ENCODE results near the gene TOLLIP.

Gene TOLLIP

GRCh38 chr11:1343391-1344055, 34.1 kb upstream of the TOLLIP start:
- no peak for TF ChIP-seq REST (IDR thresholded peaks at IDR 0.05; ENCODE audit: low read depth)
- TF ChIP-seq TEAD4 (IDR thresholded peaks at IDR 0.05) = no peak

GRCh38 chr11:1342946-1343345, 33.5 kb upstream of the TOLLIP start:
- TF ChIP-seq RAD21 (IDR thresholded peaks at IDR 0.05; ENCODE audit: low read depth) (no peak), CEBPB (IDR thresholded peaks at IDR 0.05) (no peak), YY1 (IDR thresholded peaks at IDR 0.05; ENCODE audit: low read depth) (no peak), EGR1 (IDR thresholded peaks at IDR 0.05) (no peak), TEAD4 (IDR thresholded peaks at IDR 0.05) (no peak), ZBTB7A (IDR thresholded peaks at IDR 0.05; ENCODE audit: low read depth) (no peak), MAX (IDR thresholded peaks at IDR 0.05) (no peak)

GRCh38 chr11:1341928-1342524, 32.6 kb upstream of the TOLLIP start:
- TF ChIP-seq TEAD4 (IDR thresholded peaks at IDR 0.05) = no peak
- TF ChIP-seq TAF1 (IDR thresholded peaks at IDR 0.05; ENCODE audit: low read depth) = no peak

- no peak for TF ChIP-seq FOXM1 (IDR thresholded peaks at IDR 0.05; ENCODE audit: borderline replicate concordance, low read depth)
- no peak for TF ChIP-seq CEBPB (IDR thresholded peaks at IDR 0.05)
- TF ChIP-seq REST (IDR thresholded peaks at IDR 0.05; ENCODE audit: low read depth) = peak; percentile 28; the same call in 1 of the 2 replicates
- no peak for TF ChIP-seq NFIC (IDR thresholded peaks at IDR 0.05)
- no peak for TF ChIP-seq ZBTB7A (IDR thresholded peaks at IDR 0.05; ENCODE audit: low read depth)
- TF ChIP-seq TCF12 (IDR thresholded peaks at IDR 0.05; ENCODE audit: low read depth) = no peak
- TF ChIP-seq EP300 (IDR thresholded peaks at IDR 0.05; ENCODE audit: borderline replicate concordance) = no peak
- no peak for TF ChIP-seq RAD21 (IDR thresholded peaks at IDR 0.05; ENCODE audit: low read depth)
- no peak for TF ChIP-seq TAF1 (IDR thresholded peaks at IDR 0.05; ENCODE audit: low read depth)
Measured at GRCh38 chr11:1340111-1340510, 30.7 kb upstream of the TOLLIP start.

GRCh38 chr11:1339066-1339675, 29.7 kb upstream of the TOLLIP start:
- TF ChIP-seq ZBTB7A (IDR thresholded peaks at IDR 0.05; ENCODE audit: low read depth) (no peak), RAD21 (IDR thresholded peaks at IDR 0.05; ENCODE audit: low read depth) (no peak), TEAD4 (IDR thresholded peaks at IDR 0.05) (no peak), REST (IDR thresholded peaks at IDR 0.05; ENCODE audit: low read depth) (no peak), FOXM1 (IDR thresholded peaks at IDR 0.05; ENCODE audit: borderline replicate concordance, low read depth) (no peak), YY1 (IDR thresholded peaks at IDR 0.05; ENCODE audit: low read depth) (no peak), CREB1 (IDR thresholded peaks at IDR 0.05; ENCODE audit: low read depth) (no peak), TAF1 (IDR thresholded peaks at IDR 0.05; ENCODE audit: low read depth) (no peak), MAX (IDR thresholded peaks at IDR 0.05) (no peak), EP300 (IDR thresholded peaks at IDR 0.05; ENCODE audit: borderline replicate concordance) (no peak), TCF12 (IDR thresholded peaks at IDR 0.05; ENCODE audit: low read depth) (no peak), CEBPB (IDR thresholded peaks at IDR 0.05) (no peak), EGR1 (IDR thresholded peaks at IDR 0.05) (no peak), USF1 (IDR thresholded peaks at IDR 0.05) (no peak), NFIC (IDR thresholded peaks at IDR 0.05) (no peak)

Measured in Ishikawa (cell line).